BE2C (cell line): ENCODE data around the gene ORC1.
A peak's percentile ranks its signal among the peaks of the same experiment; 100 is the strongest.

Experiments
- DNase-seq: peaks from one replicate; pipeline ENCODE4 v3.0.0-alpha.2; 2020
- H3K27me3 ChIP-seq: fragments of 250-450 bp; sonication (Bioruptor Pico); 2 replicates; pipeline ENCODE4 v1.5.1; 2020; ENCODE audit warnings: mild to moderate bottlenecking
- H3K36me3 ChIP-seq: fragments of 250-450 bp; sonication (Bioruptor Pico); 2 replicates; pipeline ENCODE4 v1.5.1; 2020; ENCODE audit warnings: mild to moderate bottlenecking
- H3K4me1 ChIP-seq: fragments of 250-450 bp; sonication (Bioruptor Pico); 2 replicates; pipeline ENCODE4 v1.5.1; 2020
- H3K4me3 ChIP-seq: 2 replicates; pipeline ENCODE4 v1.5.1; 2011; ENCODE audit warnings: low read depth, low read length
- H3K9me3 ChIP-seq: fragments of 250-450 bp; sonication (Bioruptor Pico); 2 replicates; pipeline ENCODE4 v1.5.1; 2020
- CTCF ChIP-seq: IDR thresholded peaks from 2 replicates; pipeline ENCODE4 v1.5.1; 2012; ENCODE audit warnings: mild to moderate bottlenecking, low read depth, low read length

Gene ORC1

GRCh38 chr1:52348704-52349300, 55.4 kb downstream of the ORC1 start:
- H3K9me3 ChIP-seq, result no peaks in the 10 kb centered on the region
- H3K4me1 ChIP-seq, result no peaks in the 10 kb centered on the region
- DNase-seq, result peak; percentile 52
- no peaks in the 10 kb centered on the region for H3K27me3 ChIP-seq
- no peak overlapping the region for H3K4me3 ChIP-seq
- H3K36me3 ChIP-seq, result no peaks in the 10 kb centered on the region
- peak; percentile 38 for TF ChIP-seq CTCF

- Histone ChIP-seq H3K36me3 (no peaks in the 10 kb centered on the region), H3K4me3 (no peak overlapping the region)
Measured at GRCh38 chr1:52346653-52347052, 57.6 kb downstream of the ORC1 start.

GRCh38 chr1:52345252-52345651, 59.0 kb downstream of the ORC1 start:
- no peaks in the 10 kb centered on the region for H3K36me3 ChIP-seq
- H3K27me3 ChIP-seq, result no peaks in the 10 kb centered on the region
- DNase-seq, result no peak
- no peaks in the 10 kb centered on the region for H3K4me1 ChIP-seq
- TF ChIP-seq CTCF, result no peak
- no peak overlapping the region for H3K4me3 ChIP-seq
- no peaks in the 10 kb centered on the region for H3K9me3 ChIP-seq

More at GRCh38 chr1:52346653-52347052, 57.6 kb downstream of the ORC1 start:
- Histone ChIP-seq H3K9me3 (no peaks in the 10 kb centered on the region), H3K27me3 (no peaks in the 10 kb centered on the region), H3K4me1 (no peaks in the 10 kb centered on the region)
- no peak for TF ChIP-seq CTCF
- no peak for DNase-seq

- no peak for DNase-seq
- no peaks in the 10 kb centered on the region for H3K36me3 ChIP-seq
- no peak for TF ChIP-seq CTCF
- no peaks in the 10 kb centered on the region for H3K4me1 ChIP-seq
- H3K9me3 ChIP-seq, result no peaks in the 10 kb centered on the region
- H3K4me3 ChIP-seq, result no peak overlapping the region
- no peaks in the 10 kb centered on the region for H3K27me3 ChIP-seq
Measured at GRCh38 chr1:52343979-52344378, 60.2 kb downstream of the ORC1 start.

GRCh38 chr1:52341655-52342260, 62.5 kb downstream of the ORC1 start:
- Histone ChIP-seq H3K9me3 (no peaks in the 10 kb centered on the region), H3K4me3 (no peak overlapping the region), H3K27me3 (no peaks in the 10 kb centered on the region), H3K36me3 (no peaks in the 10 kb centered on the region), H3K4me1 (no peaks in the 10 kb centered on the region)
- no peak for TF ChIP-seq CTCF
- no peak for DNase-seq

- Histone ChIP-seq H3K27me3 (no peaks in the 10 kb centered on the region), H3K4me1 (no peaks in the 10 kb centered on the region), H3K36me3 (no peaks in the 10 kb centered on the region), H3K9me3 (no peaks in the 10 kb centered on the region), H3K4me3 (no peak overlapping the region)
- TF ChIP-seq CTCF, result no peak
- no peak for DNase-seq
Measured at GRCh38 chr1:52337439-52337838, 66.8 kb downstream of the ORC1 start.
